K562 (cell line): ENCODE data around the gene FGR. TPM values are rescaled to one million over a fixed set of nuclear protein-coding genes. Genes with fewer than 3 reads are reported as not detected.
A peak's percentile ranks its signal among the peaks of the same experiment; 100 is the strongest.

Experiments used
- ATAC-seq: fragments of 200-7000 bp; cut with Tn5 transposase; 3 replicates; pipeline ENCODE4 v1.9.1; 2020; ENCODE audit warnings: moderate library complexity
- BruUV-seq: library from RNA; stranded (reverse); fragments of 400-500 nt; replicated peaks from 2 replicates; lab custom pipeline; 2021; lab: Mats Ljungman, UMichigan
- CTCF ChIA-PET: fragments of 300-600 bp; formaldehyde crosslinking; extraction: SDS; loops from one replicate; lab custom pipeline; 2021; ENCODE audit warnings: low intra/inter-chr PET ratio; lab: Yijun Ruan, JAX
- POLR2A ChIA-PET: fragments of 300-600, 350-650 bp; sonication (Branson Sonifier 250); formaldehyde crosslinking; extraction: SDS; loops from one replicate; lab custom pipeline; 2021; ENCODE audit warnings: antibody characterized with exemption, inconsistent platforms; lab: Yijun Ruan, JAX
- DNase-seq, 4 experiments: peaks; one replicate each; pipeline versions ENCODE4 v3.0.0 to v3.0.0-alpha.2; 2011 to 2018; ENCODE audit warnings: low spot score in 3 of 4, mixed read lengths in 3 of 4; ENCODE audit errors: extremely low read depth in 1 of 4
- FAIRE-seq: peaks from 2 replicates; lab custom pipeline; 2011; peaks lifted over from hg19 to GRCh38; lab: Jason Lieb, UNC
- H2AFZ ChIP-seq: 2 replicates; pipeline ENCODE4 v1.6.0; 2011; ENCODE audit warnings: low read depth, low read length, control low read depth, inconsistent platforms
- H3K27ac ChIP-seq: fragments of 200-600 bp; 3 replicates; pipeline ENCODE4 v1.8.0; 2011; ENCODE audit warnings: low read depth, mild to moderate bottlenecking, control low read depth, inconsistent platforms, low read length, moderate library complexity, mixed read lengths; ENCODE audit errors: extremely low read depth
- H3K27me3 ChIP-seq, 2 experiments: fragments of 300-600 bp in 1 of 2; 2 replicates in 1 of 2; 3 replicates in 1 of 2; pipeline versions ENCODE4 v1.6.0 to v1.8.0; 2011; ENCODE audit warnings: inconsistent platforms in 2 of 2, low read length in 2 of 2, mild to moderate bottlenecking in 1 of 2, mixed read lengths in 1 of 2, moderate library complexity in 1 of 2; ENCODE audit not compliant: control insufficient read depth in 2 of 2, insufficient read depth in 2 of 2
- H3K36me3 ChIP-seq: fragments of 300-600 bp; 3 replicates; pipeline ENCODE4 v1.8.0; 2011; ENCODE audit warnings: mild to moderate bottlenecking, low read length, inconsistent platforms; ENCODE audit not compliant: control insufficient read depth, insufficient read depth
- H3K4me1 ChIP-seq, 2 experiments: fragments of 200-600 bp in 1 of 2; replicated peaks in 1 of 2; 2 replicates in 1 of 2; 3 replicates in 1 of 2; pipeline versions ENCODE4 v1.5.1 to v1.8.0; 2011; ENCODE audit warnings: inconsistent platforms in 2 of 2, low read length in 2 of 2, mild to moderate bottlenecking in 1 of 2, mixed read lengths in 1 of 2, moderate library complexity in 1 of 2; ENCODE audit not compliant: control insufficient read depth in 2 of 2, insufficient read depth in 2 of 2
- H3K4me2 ChIP-seq: 2 replicates; pipeline ENCODE4 v1.6.1; 2011; ENCODE audit warnings: low read length, control low read depth, inconsistent platforms, mixed read lengths; ENCODE audit not compliant: insufficient read depth
- H3K4me3 ChIP-seq: fragments of 200-600 bp; sonication (generic), shearing (Covaris generic); 2 replicates; pipeline ENCODE4 v1.5.1; 2016; ENCODE audit warnings: control low read depth, inconsistent platforms
- H3K79me2 ChIP-seq: fragments of 200-600 bp; 3 replicates; pipeline ENCODE4 v1.8.0; 2011; ENCODE audit warnings: low read length, inconsistent platforms; ENCODE audit not compliant: control insufficient read depth, insufficient read depth
- H3K9ac ChIP-seq, 2 experiments: 2 replicates each; pipeline versions ENCODE4 v1.6.0 to v1.6.1; 2011; ENCODE audit warnings: low read depth in 2 of 2, low read length in 2 of 2, control low read depth in 1 of 2, inconsistent platforms in 1 of 2, mild to moderate bottlenecking in 1 of 2, mixed read lengths in 1 of 2; ENCODE audit not compliant: insufficient read depth in 1 of 2
- H3K9me1 ChIP-seq: one replicate; pipeline ENCODE4 v1.6.0; 2011; ENCODE audit warnings: inconsistent platforms, mild to moderate bottlenecking, low read length, moderate library complexity; ENCODE audit not compliant: control insufficient read depth, insufficient read depth
- H3K9me3 ChIP-seq: replicated peaks from 2 replicates; pipeline ENCODE4 v1.5.1; 2011; ENCODE audit warnings: low read depth, low read length, inconsistent platforms; ENCODE audit not compliant: control insufficient read depth, insufficient read depth
- H4K20me1 ChIP-seq: replicated peaks from 2 replicates; pipeline ENCODE4 v1.6.1; 2011; ENCODE audit warnings: low read length, inconsistent platforms, mixed read lengths; ENCODE audit not compliant: control insufficient read depth, insufficient read depth
- ATF3 ChIP-seq, 2 experiments: fragments of 450-650 bp in 1 of 2; sonication (generic) in 1 of 2; formaldehyde crosslinking in 1 of 2; IDR thresholded peaks in 1 of 2; conservative IDR thresholded peaks in 1 of 2; 2 replicates each; pipeline versions ENCODE4 v1.6.1 to v1.8.1; 2016 to 2023; ENCODE audit warnings: mild to moderate bottlenecking in 2 of 2, moderate library complexity in 2 of 2, inconsistent platforms in 1 of 2, missing genetic modification reagents in 1 of 2
- KAT7 ChIP-seq: sonication (generic); formaldehyde crosslinking; IDR thresholded peaks from 2 replicates; pipeline ENCODE4 v1.8.0; 2022; ENCODE audit warnings: missing genetic modification reagents, mild to moderate bottlenecking, borderline replicate concordance
- MYBL2 ChIP-seq, 2 experiments: fragments of 450-650 bp in 1 of 2; sonication (generic) in 1 of 2; formaldehyde crosslinking in 1 of 2; IDR thresholded peaks; 2 replicates each; pipeline versions ENCODE4 v1.6.1 to v1.8.1; 2017 to 2022; ENCODE audit warnings: borderline replicate concordance in 1 of 2, inconsistent platforms in 1 of 2, low read depth in 1 of 2, mild to moderate bottlenecking in 1 of 2, missing genetic modification reagents in 1 of 2, moderate library complexity in 1 of 2
- SIX5 ChIP-seq, 2 experiments: IDR thresholded peaks; 2 replicates each; pipeline ENCODE4 v1.6.1; 2011; ENCODE audit warnings: low read length in 2 of 2, borderline replicate concordance in 1 of 2, low read depth in 1 of 2, mild to moderate bottlenecking in 1 of 2, moderate library complexity in 1 of 2; ENCODE audit not compliant: insufficient read depth in 1 of 2
- SOX6 ChIP-seq: fragments of 450-650 bp; IDR thresholded peaks from 2 replicates; pipeline ENCODE4 v1.6.1; 2014; ENCODE audit warnings: mild to moderate bottlenecking
- TBP ChIP-seq: optimal IDR thresholded peaks from 2 replicates; pipeline ENCODE3; 2011; ENCODE audit warnings: low read depth, low read length, improper control_type of control experiment
- TEAD4 ChIP-seq, 2 experiments: sonication (generic) in 1 of 2; formaldehyde crosslinking in 1 of 2; IDR thresholded peaks; 2 replicates each; pipeline versions ENCODE4 v1.6.1 to v1.8.0; 2012 to 2022; ENCODE audit warnings: borderline replicate concordance in 1 of 2, inconsistent platforms in 1 of 2, low read length in 1 of 2, mild to moderate bottlenecking in 1 of 2, missing genetic modification reagents in 1 of 2
- ZNF212 ChIP-seq: fragments of 450-650 bp; formaldehyde crosslinking; IDR thresholded peaks from 2 replicates; pipeline ENCODE4 v1.4.0; 2020; ENCODE audit warnings: mild to moderate bottlenecking
- ZNF3 ChIP-seq: fragments of 250-450 bp; sonication (Bioruptor Pico); IDR thresholded peaks from 2 replicates; pipeline ENCODE4 v1.5.0; 2021; ENCODE audit warnings: mild to moderate bottlenecking, moderate library complexity
- ZNF584 ChIP-seq: fragments of 200-800 bp; sonication (Bioruptor generic); IDR thresholded peaks from 2 replicates; pipeline ENCODE4 v1.6.1; 2016; ENCODE audit warnings: low read depth, mild to moderate bottlenecking, missing genetic modification characterization, missing compliant biosample characterization
- WGBS: fragments of 100-300 bp; shearing (Covaris generic); methylation state at CpG from one replicate; pipeline ENCODE4 v1.1.6; 2016; ENCODE audit warnings: low coverage, mixed read lengths; ENCODE audit not compliant: insufficient coverage; ENCODE audit errors: missing lambda C conversion rate; 5-methylcytosine and 5-hydroxymethylcytosine counted together
- in situ Hi-C: fragments of 300-500 bp; cut with MboI; formaldehyde crosslinking; loops from 4 replicates; pipeline ENCODE4 v1.15.0; 2018; ENCODE audit warnings: inconsistent platforms, mixed read lengths
- intact Hi-C: fragments of 100-400 bp; cut with micrococcal nuclease; formaldehyde crosslinking; loops from 2 replicates; pipeline ENCODE4 v1.14.2; 2022
- polyA plus RNA-seq, 8 experiments: library from polyadenylated mRNA; depleted of rRNA in 4 of 8; stranded (reverse) in 5 of 8; unstranded in 3 of 8; fragments of >200 nt; fragmentation: Nextera tagmentation in 2 of 8; fragmentation: Illumina TruSeq in 1 of 8; extraction: Ambion mirVana in 2 of 8; extraction: Trizol in 1 of 8; gene quantifications; 2 replicates each; pipeline versions ENCODE4 v1.2.1 to v1.2.3, GENCODE V29; 2011 to 2014; ENCODE audit warnings: inconsistent platforms in 1 of 8, missing spikeins in 1 of 8
- total RNA-seq, 7 experiments: library from RNA; depleted of rRNA in 6 of 7; stranded (reverse); fragments of >200 nt in 6 of 7; fragmentation: Illumina TruSeq in 2 of 7; extraction: Trizol in 2 of 7; gene quantifications; 2 replicates each; pipeline versions ENCODE4 v1.2.1 to v1.2.3, GENCODE V29; 2011 to 2021; ENCODE audit warnings: low replicate concordance in 1 of 7
- TF ChIP-seq, protein P1 (sequence below): fragments of 250-450 bp; sonication (Bioruptor Pico); IDR thresholded peaks from 2 replicates; pipeline ENCODE4 v1.8.0; 2022; ENCODE audit warnings: moderate library complexity, mild to moderate bottlenecking, inconsistent platforms

FGR gene
- total and polyA plus RNA-seq, 9 of the 15 experiments (the other 6 are each of a cell fraction or from before 2014, with no cell fraction given): 0.04 to 0.11 TPM; not detected in 7

GRCh38 chr1:27609210-27609555 lies 25.8 kb downstream of the FGR start:
- in situ Hi-C loops: loop anchor here (5.0 to 25.0 kb wide), 4 partner anchors 54 to 497 kb away; no protein-coding TSS in a partner anchor
- Histone ChIP-seq H2AFZ (no peak overlapping the region), H3K27me3 (peaks cover 9 to 34% of the 10 kb centered on the region in 2 experiments; a peak in 3 of 5 replicates), H3K9me3 (no peaks in the 10 kb centered on the region), H4K20me1 (0 out of 2 replicates have a peak, but pooled peaks cover 6% of the 10 kb centered on the region), H3K4me3 (no peak overlapping the region), H3K9me1 (peaks cover 3% of the 10 kb centered on the region), H3K9ac (no peak overlapping the region)
- FAIRE-seq (no peak), ATAC-seq (no peak)
- no TSS peak for BruUV-seq
- intact Hi-C loops: loop anchor here (5.0 kb wide), 3 partner anchors 102 to 312 kb away; no protein-coding TSS in a partner anchor
- CTCF ChIA-PET: interaction anchor here (1.0 to 5.2 kb wide), 5 partner anchors 35 to 1268 kb away, joined by 3 to 157 read pairs (median 5); no protein-coding TSS in a partner anchor
- TF ChIP-seq ATF3 (IDR thresholded peaks at IDR 0.05) (peak; percentile 57), ATF3 (CRISPR knock-in tag; conservative IDR thresholded peaks at IDR 0.05) (no peak), SIX5 (IDR thresholded peaks at IDR 0.05; ENCODE audit: borderline replicate concordance in 1 of 2, insufficient read depth in 1 of 2, low read depth in 1 of 2, low read length in 2 of 2) (no peak), ZNF212 (CRISPR knock-in tag) (no peak), TEAD4 (IDR thresholded peaks at IDR 0.05; ENCODE audit: low read length) (no peak), TEAD4 (CRISPR knock-in tag; IDR thresholded peaks at IDR 0.05; ENCODE audit: borderline replicate concordance) (peak; percentile 41; the same call in 1 of the 2 replicates), KAT7 (CRISPR knock-in tag) (no peak), MYBL2 (IDR thresholded peaks at IDR 0.05; ENCODE audit: low read depth) (no peak), MYBL2 (CRISPR knock-in tag; IDR thresholded peaks at IDR 0.05; ENCODE audit: borderline replicate concordance) (no peak), TBP (no peak), SOX6 (no peak), ZNF3 (no peak), ZNF584 (CRISPR knock-in tag) (no peak)
- TF ChIP-seq, protein P1, sequence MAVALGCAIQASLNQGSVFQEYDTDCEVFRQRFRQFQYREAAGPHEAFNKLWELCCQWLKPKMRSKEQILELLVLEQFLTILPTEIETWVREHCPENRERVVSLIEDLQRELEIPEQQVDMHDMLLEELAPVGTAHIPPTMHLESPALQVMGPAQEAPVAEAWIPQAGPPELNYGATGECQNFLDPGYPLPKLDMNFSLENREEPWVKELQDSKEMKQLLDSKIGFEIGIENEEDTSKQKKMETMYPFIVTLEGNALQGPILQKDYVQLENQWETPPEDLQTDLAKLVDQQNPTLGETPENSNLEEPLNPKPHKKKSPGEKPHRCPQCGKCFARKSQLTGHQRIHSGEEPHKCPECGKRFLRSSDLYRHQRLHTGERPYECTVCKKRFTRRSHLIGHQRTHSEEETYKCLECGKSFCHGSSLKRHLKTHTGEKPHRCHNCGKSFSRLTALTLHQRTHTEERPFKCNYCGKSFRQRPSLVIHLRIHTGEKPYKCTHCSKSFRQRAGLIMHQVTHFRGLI (CRISPR knock-in tag): no peak
- TF ChIP-seq, all 486 proteins: peak for 2
- WGBS: 8% methylated on average over 3 of the region's 3 CpGs
- Histone ChIP-seq H3K4me1 (peaks cover 26 to 37% of the 10 kb centered on the region in 2 experiments), H3K79me2 (no peaks in the 10 kb centered on the region), H3K36me3 (no peaks in the 10 kb centered on the region), H3K27ac (no peak overlapping the region), H3K4me2 (peak overlapping the region; percentile 22; the same call in 1 of the 2 replicates)
- POLR2A ChIA-PET: no interaction called here
- no peak for DNase-seq
